ENCODE measurements around the gene CLSTN2. TPM values are rescaled to one million over a fixed set of nuclear protein-coding genes. Genes with fewer than 3 reads are reported as not detected.

The CLSTN2 gene
- total RNA-seq (2022; extraction: Qiagen RNA extraction; ENCODE audit: low read depth) = 0.02 to 0.06 TPM (median 0.05 TPM) in 4 of 5 replicates, not detected in the other

DNA sequence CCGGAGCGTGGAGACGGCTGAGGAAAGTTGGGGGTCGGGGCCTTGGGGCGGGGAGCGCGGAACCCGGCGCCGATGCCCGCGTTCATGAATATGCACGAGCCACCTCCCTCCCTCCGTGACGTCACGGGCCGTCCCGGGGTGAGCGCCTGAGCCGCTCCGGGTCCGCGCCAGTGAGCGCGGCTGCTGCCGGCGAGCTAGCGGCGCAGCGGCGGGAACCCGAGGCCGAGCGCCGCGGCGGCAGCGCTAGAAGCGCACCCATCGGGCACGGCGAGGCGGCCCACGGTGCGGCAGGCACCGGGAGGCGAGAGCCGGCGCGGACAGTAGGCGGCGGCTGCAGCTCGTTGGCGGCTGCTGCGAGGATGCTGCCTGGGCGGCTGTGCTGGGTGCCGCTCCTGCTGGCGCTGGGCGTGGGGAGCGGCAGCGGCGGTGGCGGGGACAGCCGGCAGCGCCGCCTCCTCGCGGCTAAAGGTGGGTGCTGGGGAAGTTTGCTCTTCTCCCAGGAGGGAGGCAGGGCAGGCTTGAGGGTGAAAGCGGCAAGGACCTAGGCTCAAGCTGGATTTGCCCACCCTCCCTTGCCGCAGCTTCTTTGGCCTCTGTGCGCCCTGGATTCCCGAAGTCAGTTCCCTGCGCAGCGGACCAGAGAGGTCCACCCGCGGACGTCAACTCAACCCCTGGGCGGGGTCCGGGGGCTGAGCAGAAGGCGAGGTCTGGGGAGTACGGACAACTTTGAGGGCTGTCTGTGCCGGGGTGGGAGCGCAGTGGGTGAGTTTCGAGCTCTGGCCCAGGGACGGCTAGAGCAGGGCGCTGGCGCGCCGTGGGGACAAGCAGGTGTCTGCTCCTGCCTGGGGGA, at the start of gene CLSTN2:
CLSTN2 (plus strand) TSS at position 170 of the 850 bp plus-strand sequence.

